ENCODE measurements around the gene ARHGAP32.
"Not testable (repeated sequence)": the region's sequence is repeated elsewhere in the genome, so short reads cannot be mapped to it uniquely, and the experiment has no call there.

ARHGAP32 gene

DNA sequence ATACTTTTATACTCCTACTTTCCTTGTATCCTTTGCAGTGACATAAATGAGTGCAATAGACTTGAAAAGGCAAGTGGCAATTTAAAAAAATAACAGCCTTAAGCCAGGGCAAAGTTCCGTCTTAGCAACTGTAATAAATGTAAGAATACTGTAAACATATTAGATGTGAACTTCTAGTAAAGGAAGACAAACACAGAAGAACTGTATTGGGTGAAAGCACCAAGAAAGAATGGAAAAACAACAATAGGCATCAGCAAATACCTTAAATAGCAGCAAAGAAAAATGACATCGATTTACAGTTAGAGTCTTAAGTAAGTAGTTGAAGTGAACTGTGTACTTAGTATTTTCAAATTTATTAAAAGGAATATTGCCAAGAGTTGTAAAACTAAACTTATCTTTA, 174.0 kb downstream of the ARHGAP32 start:
- DNase-seq: no peak

DNA sequence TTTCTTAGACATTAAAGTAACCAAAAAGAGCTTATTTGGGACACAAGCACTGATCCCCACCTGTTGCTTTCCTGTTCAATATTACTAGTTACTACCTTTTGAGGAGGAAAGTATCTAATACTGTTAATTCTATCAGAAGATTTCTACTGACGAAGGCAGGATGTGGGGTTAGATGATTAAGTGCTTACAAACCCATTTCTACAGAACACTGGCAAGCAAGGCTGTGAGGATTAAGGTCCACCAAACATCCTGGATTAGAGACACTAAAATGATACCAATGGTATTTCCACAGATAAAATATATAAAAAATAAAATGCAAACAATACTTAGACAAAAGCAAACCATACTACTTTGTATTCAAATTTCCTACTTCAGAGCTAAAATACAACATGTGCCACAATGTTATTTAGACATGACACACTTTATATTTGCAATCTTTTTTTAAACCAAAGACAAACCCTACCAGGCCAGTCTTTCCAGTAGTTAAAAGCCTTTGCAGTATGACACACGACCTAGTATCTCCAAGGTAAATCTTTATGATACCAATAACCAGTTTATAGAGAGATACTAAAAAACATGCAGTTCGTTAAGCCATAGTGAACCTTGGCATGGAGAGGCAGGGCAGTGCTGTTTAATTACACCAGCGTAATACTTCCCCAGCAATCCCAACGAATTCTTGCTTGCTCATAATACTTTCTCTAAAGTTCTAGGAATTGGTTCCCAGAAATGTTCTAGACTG, 178.2 kb downstream of the ARHGAP32 start:
- no peak for DNase-seq

DNA sequence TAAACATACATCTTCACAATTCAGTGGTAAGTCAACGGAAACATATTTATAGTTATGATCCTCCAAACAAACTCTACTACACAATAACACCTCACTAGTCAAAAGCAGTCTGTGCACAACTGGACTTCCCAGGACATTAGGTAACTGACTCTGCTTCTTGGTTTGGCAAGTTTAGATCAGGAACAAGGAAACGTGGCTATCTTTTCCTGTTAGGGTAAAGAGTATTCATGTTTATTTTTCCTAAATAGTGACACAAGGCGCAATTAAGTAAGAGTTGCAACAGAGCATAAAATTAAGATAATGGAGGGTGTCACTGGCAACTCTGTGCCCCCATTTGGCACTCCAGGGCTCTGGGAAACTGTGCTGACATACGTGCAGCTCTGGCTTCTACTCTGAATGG, 179.2 kb downstream of the ARHGAP32 start:
- DNase-seq: no peak

DNA sequence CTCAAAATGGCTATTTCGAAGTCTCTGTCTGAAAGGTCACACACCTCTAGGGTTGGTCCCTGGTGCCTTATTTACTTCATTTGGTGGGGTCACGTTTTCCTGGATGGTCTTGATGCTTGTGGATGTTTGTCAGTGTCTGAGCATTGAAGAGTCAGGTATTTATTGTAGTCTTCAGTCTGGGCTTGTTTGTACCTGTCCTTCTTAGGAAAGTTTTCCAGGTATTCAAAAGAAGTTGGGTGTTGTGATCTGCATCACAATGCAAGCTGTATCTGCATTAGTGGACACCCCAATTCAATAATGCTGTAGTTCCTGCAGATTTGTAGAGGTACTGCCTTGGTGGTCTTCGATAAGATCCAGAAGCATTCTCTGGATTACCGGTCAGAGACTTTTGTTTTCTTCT, 186.0 kb downstream of the ARHGAP32 start:
- no peak for DNase-seq

DNA sequence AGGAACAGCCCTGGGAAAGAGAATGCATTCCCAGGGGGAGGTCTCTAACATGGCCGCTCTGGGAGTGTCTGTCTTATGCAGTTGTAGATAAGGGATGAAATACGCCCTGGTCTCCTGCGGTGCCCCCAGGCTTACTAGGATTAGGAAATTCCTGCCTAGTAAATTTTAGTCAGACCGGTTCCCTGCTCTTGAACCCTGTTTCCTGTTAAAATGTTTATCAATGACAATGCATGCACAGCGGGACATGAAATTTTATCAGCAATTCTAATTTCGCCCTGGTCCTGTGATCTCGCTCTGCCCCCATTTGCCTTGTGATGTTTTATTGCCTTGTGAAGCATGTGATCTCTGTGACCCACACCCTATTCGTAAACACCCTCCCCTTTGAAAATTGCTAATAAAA, 193.0 kb downstream of the ARHGAP32 start:
- DNase-seq: not testable (repeated sequence)

DNA sequence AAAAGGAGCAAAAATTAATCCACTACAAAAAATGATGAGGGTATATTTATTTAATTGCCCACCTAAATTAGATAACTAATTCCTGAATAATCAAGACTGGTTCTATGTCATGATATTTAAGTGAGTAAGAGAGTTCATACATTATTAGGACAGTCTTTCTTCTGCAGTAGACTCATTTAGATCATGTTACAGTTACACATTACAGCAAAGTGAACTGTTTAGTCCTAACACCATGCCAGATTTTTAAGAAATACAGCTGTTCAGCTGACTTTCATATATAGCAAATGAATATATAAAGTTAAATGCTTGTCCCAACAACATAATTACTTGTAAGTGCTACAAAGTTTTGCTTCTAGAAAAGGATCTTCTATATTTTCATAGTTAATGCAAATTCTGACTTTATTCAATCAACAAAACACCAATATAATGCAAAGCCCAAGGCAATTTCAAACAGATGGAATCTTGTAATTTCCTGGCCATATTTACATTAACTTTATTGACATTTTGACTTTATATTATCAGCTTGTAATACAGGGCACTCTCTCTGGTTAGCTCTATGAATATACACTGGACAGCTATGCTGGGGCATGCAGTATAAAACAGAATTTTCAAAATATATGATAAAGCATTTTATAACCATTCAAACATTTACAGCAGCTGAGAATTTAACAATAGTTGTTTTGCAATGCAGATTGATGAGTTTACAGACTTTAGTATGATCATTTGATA, 203.7 kb downstream of the ARHGAP32 start:
- no peak for DNase-seq

DNA sequence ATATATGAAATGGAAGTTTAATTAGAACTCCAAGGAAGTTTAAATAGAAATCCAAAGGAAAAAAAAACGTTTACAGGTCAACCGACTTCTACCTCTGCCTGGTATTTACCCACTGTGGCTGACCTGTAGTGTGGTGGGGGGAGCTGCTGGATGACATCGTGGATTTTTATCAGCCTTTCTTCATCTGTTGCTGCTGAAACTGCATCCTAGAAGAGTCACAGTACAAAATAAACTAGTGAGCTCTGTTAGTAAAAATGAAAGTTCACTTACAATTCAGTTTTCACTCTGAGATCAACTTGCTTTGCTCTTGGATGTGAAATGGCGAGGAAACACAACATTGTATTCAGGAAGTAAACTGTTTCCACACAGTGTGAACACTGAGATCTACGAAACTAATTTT, 206.2 kb downstream of the ARHGAP32 start:
- DNase-seq: no peak

DNA sequence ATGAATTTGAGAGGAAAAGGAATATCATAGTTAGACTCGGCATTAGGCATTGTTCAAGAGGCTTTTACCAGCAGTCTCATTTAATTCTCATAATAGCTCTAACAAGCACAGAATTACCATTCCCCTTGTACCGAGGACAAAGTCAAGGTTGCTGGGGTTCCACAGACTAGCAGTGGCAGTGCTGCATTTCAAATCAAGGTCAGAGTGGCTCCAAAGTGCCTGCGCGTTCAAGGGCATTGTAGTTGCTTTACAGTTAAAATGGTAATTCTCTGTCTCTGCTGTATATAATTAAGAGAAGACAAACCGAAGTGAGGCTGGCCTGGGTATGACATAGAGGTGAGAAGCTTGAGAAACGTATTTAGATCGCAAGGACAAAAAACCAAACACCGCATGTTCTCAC, 209.1 kb downstream of the ARHGAP32 start:
- no peak for DNase-seq

DNA sequence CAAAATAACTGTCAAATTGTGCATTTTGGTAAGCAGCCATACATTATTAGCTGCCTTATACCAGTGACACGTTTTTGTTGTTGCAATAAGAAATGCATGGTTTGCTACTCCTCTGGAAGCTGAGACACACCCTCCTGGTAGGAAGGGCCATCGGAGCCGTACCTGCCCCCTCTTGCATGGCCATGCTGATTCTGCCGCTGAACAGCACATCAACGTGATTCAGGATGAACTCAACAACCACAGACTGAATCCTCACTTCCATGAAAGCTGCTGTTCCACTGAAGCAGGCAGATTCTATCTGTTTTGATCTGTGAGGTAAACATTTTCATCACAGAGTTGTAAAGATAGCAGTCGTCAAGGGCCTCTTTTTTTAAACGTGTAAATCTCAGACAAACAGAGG, 210.9 kb downstream of the ARHGAP32 start:
- DNase-seq: no peak

DNA sequence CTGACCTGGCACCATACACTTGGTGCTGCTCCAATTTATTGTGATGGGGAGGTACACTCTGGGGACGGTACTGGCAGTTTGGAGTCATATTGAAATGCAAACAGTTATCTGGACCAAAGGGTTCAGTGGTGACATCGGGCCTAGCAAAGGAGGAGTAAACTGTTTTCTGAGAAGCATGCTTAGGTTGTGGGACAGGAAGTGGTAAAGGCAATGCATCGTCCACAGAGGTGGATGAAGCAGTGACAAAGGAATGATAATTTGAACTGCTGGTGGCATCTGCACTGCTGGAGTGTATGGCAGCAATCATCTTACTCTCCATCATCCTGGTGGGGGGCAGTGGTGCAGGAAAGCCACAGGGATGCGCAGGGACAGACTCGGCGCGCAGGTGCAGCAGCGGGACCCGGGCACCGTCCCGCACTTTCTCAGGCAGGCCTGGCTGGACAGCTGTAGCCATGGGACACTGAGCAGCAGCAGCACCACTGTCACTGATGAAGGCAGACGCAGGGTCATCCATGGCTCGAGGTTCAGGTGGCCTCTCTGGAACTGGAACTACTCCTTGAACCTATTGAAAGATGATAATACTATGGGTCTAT, 221.4 kb downstream of the ARHGAP32 start:
- DNase-seq: no peak

DNA sequence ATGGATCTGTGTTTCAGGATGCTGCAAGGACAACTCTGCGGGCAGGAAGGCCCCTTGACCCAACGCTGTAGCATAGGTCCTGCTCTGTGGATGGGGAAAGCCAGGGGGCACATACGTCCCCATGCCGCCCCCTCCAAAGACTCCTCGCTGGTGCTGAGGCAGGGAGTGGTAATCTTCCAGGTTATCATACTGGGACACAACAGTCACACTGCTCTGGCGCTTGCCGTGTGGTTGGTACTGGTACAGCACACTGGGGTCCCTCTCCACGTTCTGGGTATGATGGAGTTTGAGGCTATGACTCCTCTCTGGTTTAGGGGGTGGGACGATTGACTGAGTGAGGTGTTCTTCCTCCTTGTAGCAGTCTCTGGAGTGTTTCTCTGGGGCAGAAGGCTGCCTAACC, 223.2 kb downstream of the ARHGAP32 start:
- DNase-seq: no peak

DNA sequence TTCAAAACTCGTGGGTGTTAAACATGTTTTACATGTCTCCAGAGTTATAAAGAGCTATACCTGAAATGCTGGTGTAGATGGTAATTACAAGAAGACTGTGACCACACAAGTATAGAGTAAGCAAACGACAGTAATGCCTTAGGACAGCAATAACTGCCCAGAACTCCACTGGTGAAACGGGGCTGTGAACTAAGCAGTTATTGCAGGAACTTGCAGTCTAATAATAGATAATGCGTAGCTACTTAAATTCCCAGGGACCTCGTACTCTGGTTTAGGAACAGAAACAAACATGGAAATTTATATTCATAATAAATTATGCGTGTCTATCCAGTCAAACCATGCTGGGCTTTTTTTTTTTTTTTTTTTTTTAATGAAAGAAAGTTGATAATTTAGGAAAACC, 224.5 kb downstream of the ARHGAP32 start:
- DNase-seq: no peak

DNA sequence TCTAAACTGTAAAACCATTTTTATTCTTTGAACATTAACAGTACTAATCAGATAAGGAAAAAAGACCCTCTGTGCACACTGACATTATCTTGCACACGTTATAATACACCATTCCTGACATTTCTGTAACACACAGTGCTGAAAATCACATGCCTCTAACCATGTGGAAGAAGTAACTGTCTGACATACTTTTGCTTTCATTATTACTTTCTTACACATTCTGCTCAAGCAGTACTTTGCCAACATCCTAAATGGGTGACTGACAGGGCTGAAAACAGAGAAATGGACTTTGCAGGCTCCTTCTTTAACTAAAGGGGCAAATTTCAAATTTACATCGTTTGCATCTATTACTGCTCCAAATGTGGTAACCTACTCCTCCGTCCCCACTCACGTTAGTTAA, 226.6 kb downstream of the ARHGAP32 start:
- no peak for DNase-seq

DNA sequence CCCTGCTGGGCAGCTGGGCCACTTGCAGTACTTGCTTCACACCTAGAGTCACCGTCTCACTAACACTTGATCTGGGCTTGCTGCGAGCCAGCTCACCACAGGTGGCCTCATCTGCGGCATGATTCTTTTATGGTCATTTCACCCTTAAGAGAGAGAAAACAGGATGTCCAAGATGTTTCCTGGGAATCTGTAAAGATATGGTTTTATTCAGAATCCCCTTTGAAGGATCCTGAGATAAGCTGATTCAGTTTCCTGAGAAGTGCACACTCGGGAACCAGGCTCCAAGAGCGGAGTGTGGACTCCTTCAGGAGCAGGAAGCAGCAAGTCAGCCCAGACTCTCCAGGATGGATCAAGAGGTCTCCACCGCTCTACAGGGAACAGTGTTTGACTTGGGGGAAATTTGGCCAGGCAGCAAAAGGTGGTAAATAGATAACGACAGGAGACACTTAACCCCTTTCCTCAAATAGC, 227.6 kb downstream of the ARHGAP32 start:
- no peak for DNase-seq

DNA sequence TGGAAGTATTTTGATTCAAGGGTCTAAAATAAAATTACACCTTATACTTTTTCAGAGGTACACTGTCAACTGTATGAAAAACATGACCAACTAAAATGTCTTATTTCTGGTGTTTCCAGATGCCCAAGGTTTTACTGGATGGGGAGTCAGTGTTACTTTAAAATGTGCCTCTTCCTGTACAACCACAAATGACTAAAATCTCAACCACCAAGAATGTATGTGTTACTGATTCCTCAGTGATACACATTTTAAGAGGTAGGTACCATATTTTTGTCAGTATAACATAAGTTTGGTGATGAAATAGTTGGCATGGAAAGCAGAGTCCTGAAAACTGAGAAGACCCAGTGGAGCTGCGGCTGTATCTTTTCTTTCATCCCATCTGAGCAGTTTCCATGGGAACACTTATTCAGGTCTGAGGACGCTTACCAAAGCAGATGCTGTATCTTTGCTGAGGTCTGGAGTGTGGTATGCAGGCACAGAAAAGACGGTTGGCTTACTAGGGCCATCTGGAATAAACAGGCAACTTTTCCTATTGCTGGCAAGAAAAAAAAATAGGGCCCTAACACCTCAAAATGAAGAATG, 228.3 kb downstream of the ARHGAP32 start:
- DNase-seq: no peak

DNA sequence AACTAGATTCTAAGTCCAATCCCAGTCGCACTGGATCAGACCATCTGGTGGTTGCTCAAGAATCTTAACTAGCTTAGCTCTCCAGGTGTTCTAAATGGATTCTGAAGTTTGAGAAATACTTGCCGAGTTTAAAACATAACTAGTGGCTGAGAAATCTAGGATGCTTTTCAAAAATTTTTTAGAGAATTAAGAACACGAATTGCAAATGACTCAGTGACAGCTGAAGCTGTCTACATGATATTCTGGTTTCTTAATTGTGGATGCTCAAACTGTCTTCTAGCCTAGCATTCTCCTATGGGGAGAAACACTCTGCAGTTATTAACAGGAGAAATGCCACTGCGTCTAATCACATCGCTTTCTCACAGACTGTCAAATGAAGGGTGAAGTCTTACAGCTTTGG, 229.2 kb downstream of the ARHGAP32 start:
- no peak for DNase-seq

DNA sequence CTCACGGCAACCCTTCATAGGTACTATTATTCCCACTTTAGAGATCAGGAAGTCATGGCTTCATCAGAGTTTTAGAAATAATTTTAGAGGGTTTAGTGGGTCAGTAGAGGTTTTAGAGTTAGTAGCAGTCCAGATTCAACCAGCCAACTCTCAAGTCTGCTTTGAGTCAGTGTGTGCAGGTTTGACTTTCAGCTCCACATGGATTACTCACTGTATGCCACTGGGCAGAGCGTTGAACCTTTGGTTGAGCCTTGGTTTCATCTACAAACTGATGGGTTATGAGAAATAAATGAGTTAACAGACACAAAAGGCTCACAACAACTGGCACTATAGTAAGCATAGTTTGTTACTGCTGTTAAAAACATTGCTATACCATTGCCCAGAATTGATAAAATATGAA, 230.5 kb downstream of the ARHGAP32 start:
- no peak for DNase-seq

DNA sequence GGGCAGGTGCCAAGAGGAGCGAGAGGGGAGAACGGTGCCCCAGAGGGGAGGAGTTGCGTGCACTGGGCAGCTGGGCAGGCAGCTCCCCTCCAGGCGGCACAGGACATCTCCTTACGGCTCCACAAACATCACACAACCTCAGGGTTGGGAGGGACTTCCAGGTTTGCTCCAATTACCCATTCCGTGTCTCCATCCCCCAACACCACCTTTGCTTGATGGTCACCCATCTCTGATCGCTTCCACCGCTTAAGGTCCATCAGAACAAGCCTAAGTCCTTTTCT, 235.0 kb downstream of the ARHGAP32 start:
- no peak for DNase-seq

DNA sequence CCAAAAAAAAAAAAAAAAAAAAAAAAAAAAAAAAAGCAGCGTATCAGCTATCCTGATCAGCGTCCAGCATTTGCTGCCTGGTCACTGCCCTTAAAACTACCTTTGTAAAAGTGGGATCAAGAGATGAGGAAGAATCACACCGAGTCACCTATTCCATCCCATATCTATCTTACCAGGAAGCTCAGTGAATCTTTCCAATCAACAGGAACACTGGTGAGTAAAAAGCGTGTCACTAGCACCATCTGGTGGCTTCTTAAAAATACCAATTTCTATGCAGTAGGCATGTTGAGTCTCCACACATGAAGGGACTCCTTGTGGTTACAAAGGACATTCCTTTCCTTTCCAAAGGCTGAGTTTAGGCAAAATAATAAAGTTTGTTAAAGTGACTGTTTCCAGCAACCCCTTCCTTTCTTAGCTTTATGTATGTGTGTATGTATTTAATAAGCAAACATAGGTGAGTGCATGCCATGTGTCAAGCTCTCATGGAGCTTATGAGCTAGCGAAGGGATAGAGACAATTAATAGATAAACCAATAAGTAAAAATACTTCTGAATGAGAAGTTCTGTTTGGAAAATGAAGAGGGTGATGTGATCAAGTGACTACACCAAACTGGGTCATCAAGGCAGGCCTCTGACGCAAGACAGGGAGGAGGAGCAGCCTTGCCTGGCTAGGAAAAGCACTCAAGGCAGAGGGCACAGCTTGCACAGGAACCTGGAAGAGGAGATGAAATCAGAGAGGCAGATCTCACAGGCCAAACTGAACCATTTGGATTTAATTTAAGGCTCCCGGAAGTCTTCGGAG, 235.5 kb downstream of the ARHGAP32 start:
- DNase-seq: no peak

DNA sequence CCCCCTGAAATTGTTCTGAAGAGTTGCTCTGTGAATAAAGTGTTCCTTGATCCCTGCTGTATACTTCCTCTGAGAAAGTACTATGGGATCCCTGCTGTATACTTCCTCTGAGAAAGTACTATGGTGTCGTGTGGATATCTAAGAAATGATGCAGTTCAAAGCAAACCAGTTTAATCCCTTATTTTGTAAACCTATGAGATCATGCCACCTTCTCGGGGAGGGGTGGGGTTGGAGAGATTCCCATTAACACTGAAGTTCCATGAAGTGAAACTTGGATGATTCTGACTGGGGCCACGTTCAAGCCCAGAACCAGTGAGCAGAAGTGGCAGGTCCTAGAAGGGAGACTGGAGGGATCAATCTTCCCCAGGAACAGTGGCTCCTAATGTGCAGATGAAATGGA, 236.5 kb downstream of the ARHGAP32 start:
- no peak for DNase-seq

DNA sequence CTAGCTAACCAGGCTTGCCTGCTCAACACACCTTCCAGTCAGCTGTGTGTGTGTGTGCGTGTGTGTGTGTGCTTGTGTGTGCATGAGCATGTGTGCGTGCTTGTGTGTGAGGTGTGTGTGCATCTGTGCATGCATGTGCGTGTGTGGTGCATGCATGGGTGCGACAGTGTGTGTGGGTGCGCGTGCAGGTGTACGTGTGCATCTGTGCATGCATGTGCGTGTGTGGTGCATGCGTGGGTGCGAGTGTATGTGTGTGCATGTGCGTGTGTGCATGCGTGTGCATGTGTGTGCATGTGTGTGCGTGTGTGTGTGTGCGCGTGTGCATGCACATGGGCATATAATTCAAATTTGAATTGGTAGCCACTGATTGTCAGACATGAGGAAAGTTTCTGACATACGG, 239.0 kb downstream of the ARHGAP32 start:
- DNase-seq: no peak

DNA sequence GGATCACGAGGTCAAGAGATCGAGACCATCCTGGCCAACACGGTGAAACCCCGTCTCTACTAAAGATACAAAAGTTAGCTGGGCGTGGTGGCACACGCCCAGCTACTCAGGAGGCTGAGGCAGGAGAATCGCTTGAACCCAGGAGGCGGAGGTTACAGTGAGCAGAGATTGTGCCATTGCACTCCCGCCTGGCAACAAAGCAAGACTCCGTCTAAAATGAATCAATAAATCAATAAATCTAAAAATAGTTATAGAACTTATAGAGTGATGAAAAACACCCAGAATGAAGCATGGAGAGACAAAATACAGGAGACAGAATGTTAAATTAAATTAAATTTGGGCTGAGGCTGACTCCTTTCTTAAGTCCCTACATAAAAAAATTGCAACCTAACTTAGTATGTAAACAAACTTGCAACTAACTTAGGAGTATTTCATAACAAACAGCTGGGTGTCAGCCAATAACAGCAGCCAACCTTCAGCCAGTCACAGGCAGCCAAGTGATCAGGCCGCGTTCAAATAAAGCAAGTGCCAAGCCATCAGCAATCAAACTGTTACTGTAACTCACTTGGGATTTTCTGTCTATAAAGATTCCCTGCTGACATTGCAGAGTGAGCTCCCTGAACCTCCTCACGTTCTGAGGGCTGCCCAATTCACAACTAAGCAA, 242.2 kb downstream of the ARHGAP32 start:
- DNase-seq: no peak

DNA sequence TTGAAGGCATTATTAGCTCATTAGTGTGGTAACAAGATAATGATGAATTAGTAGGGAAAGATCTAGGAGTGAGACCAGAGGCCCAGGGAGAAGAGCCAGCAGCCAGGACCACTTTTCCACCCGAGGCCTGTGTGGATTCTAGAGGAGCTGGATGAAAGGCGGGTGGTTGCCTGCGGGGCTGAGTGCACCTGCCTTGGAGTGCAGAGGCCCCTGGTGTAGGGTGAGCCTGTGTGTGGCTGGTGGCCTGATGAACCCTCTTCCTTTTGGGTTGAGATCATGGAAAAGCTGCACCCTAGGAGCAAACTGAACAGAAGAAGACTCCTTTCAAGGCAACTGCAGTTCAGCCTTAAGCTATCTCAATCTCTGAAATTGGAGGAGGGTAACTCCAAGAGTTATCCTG, 243.5 kb downstream of the ARHGAP32 start:
- DNase-seq: no peak

Data from activated CD8-positive, alpha-beta memory T cell treated with anti-CD3 and anti-CD28 coated beads, Interleukin-2, amount 50 U/mL, for 4 hours (primary cell).